ENCODE results near the gene IL5.

- no peak for TF ChIP-seq CTCF (IDR thresholded peaks at IDR 0.05)
- TF ChIP-seq EZH2 (IDR thresholded peaks at IDR 0.05; ENCODE audit: borderline replicate concordance, insufficient read depth, low read depth, low read length, poor library complexity, severe bottlenecking) = no peak
Observed at GRCh38 chr5:132566657-132567056, 23.3 kb upstream of the IL5 start.

Measured in B cell (primary cell).